A673 (cell line): Measurements from ENCODE around the gene KISS1R.

Experiments used
- EZH2 ChIP-seq: fragments of 200-600 bp; sonication (generic); IDR thresholded peaks from 2 replicates; pipeline ENCODE4 v1.6.1; 2017; ENCODE audit warnings: borderline replicate concordance, low read depth, mild to moderate bottlenecking, mixed read lengths, antibody characterized with exemption, low read length; ENCODE audit not compliant: poor library complexity, severe bottlenecking
- TF ChIP-seq, protein P1 (sequence below): fragments of 300-800, 200-600 bp; sonication (generic); conservative IDR thresholded peaks from 2 replicates; pipeline ENCODE4 v1.5.1; 2017; ENCODE audit warnings: low read depth, mild to moderate bottlenecking, antibody characterized with exemption, low read length, moderate library complexity, mixed read lengths

GRCh38 chr19:888581-889385, 28.4 kb upstream of the KISS1R start:
- TF ChIP-seq, protein P1, sequence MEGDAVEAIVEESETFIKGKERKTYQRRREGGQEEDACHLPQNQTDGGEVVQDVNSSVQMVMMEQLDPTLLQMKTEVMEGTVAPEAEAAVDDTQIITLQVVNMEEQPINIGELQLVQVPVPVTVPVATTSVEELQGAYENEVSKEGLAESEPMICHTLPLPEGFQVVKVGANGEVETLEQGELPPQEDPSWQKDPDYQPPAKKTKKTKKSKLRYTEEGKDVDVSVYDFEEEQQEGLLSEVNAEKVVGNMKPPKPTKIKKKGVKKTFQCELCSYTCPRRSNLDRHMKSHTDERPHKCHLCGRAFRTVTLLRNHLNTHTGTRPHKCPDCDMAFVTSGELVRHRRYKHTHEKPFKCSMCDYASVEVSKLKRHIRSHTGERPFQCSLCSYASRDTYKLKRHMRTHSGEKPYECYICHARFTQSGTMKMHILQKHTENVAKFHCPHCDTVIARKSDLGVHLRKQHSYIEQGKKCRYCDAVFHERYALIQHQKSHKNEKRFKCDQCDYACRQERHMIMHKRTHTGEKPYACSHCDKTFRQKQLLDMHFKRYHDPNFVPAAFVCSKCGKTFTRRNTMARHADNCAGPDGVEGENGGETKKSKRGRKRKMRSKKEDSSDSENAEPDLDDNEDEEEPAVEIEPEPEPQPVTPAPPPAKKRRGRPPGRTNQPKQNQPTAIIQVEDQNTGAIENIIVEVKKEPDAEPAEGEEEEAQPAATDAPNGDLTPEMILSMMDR = no peak
- no peak for TF ChIP-seq EZH2
